HEK293T (cell line): ENCODE data around the gene ANKRD11.

ENCODE experiments used
- ARNT ChIP-seq: fragments of 450-650 bp; IDR thresholded peaks from 2 replicates; pipeline ENCODE4 v1.6.1; 2017; ENCODE audit warnings: mild to moderate bottlenecking
- BHLHE40 ChIP-seq: fragments of 450-650 bp; IDR thresholded peaks from 2 replicates; pipeline ENCODE4 v1.6.1; 2016; ENCODE audit warnings: mild to moderate bottlenecking, moderate library complexity, borderline replicate concordance
- CTBP1 ChIP-seq: fragments of 450-650 bp; IDR thresholded peaks from 2 replicates; pipeline ENCODE4 v1.6.1; 2016; ENCODE audit warnings: borderline replicate concordance
- ELF4 ChIP-seq: fragments of 450-650 bp; IDR thresholded peaks from 2 replicates; pipeline ENCODE4 v1.6.1; 2017; ENCODE audit warnings: antibody characterized with exemption
- FOXA1 ChIP-seq: fragments of 450-650 bp; IDR thresholded peaks from 2 replicates; pipeline ENCODE4 v1.6.1; 2016; ENCODE audit warnings: mild to moderate bottlenecking
- FOXK2 ChIP-seq: fragments of 450-650 bp; IDR thresholded peaks from 2 replicates; pipeline ENCODE4 v1.6.1; 2016; ENCODE audit warnings: mild to moderate bottlenecking
- FOXM1 ChIP-seq: fragments of 450-650 bp; IDR thresholded peaks from 2 replicates; pipeline ENCODE4 v1.6.1; 2017; ENCODE audit warnings: mild to moderate bottlenecking, borderline replicate concordance
- HDGF ChIP-seq: fragments of 450-650 bp; IDR thresholded peaks from 2 replicates; pipeline ENCODE4 v1.6.1; 2017; ENCODE audit warnings: antibody characterized with exemption, borderline replicate concordance
- L3MBTL2 ChIP-seq: fragments of 450-650 bp; conservative IDR thresholded peaks from 2 replicates; pipeline ENCODE4 v1.6.1; 2016; ENCODE audit warnings: mild to moderate bottlenecking
- NFRKB ChIP-seq: fragments of 450-650 bp; IDR thresholded peaks from 2 replicates; pipeline ENCODE4 v1.6.1; 2016; ENCODE audit warnings: mild to moderate bottlenecking, moderate library complexity
- SP1 ChIP-seq: fragments of 450-650 bp; IDR thresholded peaks from 2 replicates; pipeline ENCODE4 v1.6.1; 2017
- TF ChIP-seq, protein P1 (sequence below): fragments of 450-650 bp; IDR thresholded peaks from 2 replicates; pipeline ENCODE4 v1.6.1; 2016

DNA sequence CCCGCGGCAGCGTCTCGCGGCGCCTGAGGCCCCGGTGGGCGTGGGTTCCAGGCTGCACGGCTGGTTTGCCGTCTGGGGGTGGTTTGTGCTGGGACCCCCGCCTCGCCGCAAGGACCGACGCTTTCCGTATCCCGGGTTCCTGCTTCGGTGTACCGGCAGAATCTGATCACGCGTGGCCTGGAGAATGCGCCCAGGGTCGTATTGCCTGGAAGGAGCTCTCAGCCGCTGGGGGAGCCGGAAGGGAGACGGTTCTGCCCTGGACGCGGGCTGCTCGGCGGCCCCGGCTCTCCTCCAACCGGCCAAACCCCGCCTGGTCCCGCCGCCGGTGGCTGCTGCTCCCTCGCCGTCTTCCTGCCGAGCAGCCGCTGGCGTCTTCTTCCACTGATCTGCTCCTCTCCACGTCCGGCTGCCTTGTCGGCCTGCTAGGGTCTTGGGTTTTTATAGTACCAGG, 233.1 kb downstream of the ANKRD11 start:
- no peak for TF ChIP-seq ARNT
- TF ChIP-seq FOXK2: no peak
- TF ChIP-seq ELF4: no peak
- TF ChIP-seq, protein P1, sequence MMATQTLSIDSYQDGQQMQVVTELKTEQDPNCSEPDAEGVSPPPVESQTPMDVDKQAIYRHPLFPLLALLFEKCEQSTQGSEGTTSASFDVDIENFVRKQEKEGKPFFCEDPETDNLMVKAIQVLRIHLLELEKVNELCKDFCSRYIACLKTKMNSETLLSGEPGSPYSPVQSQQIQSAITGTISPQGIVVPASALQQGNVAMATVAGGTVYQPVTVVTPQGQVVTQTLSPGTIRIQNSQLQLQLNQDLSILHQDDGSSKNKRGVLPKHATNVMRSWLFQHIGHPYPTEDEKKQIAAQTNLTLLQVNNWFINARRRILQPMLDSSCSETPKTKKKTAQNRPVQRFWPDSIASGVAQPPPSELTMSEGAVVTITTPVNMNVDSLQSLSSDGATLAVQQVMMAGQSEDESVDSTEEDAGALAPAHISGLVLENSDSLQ: no peak
- no peak for TF ChIP-seq NFRKB
- no peak for TF ChIP-seq BHLHE40
- no peak for TF ChIP-seq FOXA1
- TF ChIP-seq L3MBTL2: no peak
- no peak for TF ChIP-seq CTBP1
- TF ChIP-seq SP1: no peak
- TF ChIP-seq FOXM1: no peak
- TF ChIP-seq HDGF: no peak
